ENCODE measurements around the gene PKP1. TPM values are rescaled to one million over a fixed set of nuclear protein-coding genes. Genes with fewer than 3 reads are reported as not detected.

Gene PKP1
- total RNA-seq, 1 donor from 2014 or later = not detected

GRCh38 chr1:201329801-201330200 is 46.5 kb downstream of the PKP1 start:
- no peak overlapping the region for H3K27ac Mint-ChIP-seq (ENCODE audit: unreplicated experiment)

GRCh38 chr1:201330541-201330940 is 47.2 kb downstream of the PKP1 start:
- Mint-ChIP-seq H3K27ac (ENCODE audit: unreplicated experiment) (no peak overlapping the region), H3K9me3 (ENCODE audit: unreplicated experiment) (peaks cover 6% of the 10 kb centered on the region), H3K4me3 (ENCODE audit: unreplicated experiment) (no peak overlapping the region), H3K27me3 (ENCODE audit: unreplicated experiment) (peaks cover 9% of the 10 kb centered on the region), H3K4me1 (ENCODE audit: low read depth, unreplicated experiment) (peaks cover 11% of the 10 kb centered on the region), H3K36me3 (ENCODE audit: unreplicated experiment) (peaks cover 8% of the 10 kb centered on the region)
- no peak for TF ChIP-seq CTCF (IDR thresholded peaks at IDR 0.05; ENCODE audit: partially characterized antibody, unreplicated experiment)
- DNase-seq = no peak

More at GRCh38 chr1:201329801-201330200, 46.5 kb downstream of the PKP1 start:
- Mint-ChIP-seq H3K27me3 (ENCODE audit: unreplicated experiment) (peaks cover 9% of the 10 kb centered on the region), H3K36me3 (ENCODE audit: unreplicated experiment) (peaks cover 8% of the 10 kb centered on the region), H3K4me1 (ENCODE audit: low read depth, unreplicated experiment) (peaks cover 11% of the 10 kb centered on the region), H3K4me3 (ENCODE audit: unreplicated experiment) (no peak overlapping the region), H3K9me3 (ENCODE audit: unreplicated experiment) (peaks cover 6% of the 10 kb centered on the region)
- no peak for DNase-seq
- TF ChIP-seq CTCF (IDR thresholded peaks at IDR 0.05; ENCODE audit: partially characterized antibody, unreplicated experiment) = no peak

- H3K9me3 Mint-ChIP-seq (ENCODE audit: unreplicated experiment) = peaks cover 6% of the 10 kb centered on the region
- peaks cover 9% of the 10 kb centered on the region for H3K27me3 Mint-ChIP-seq (ENCODE audit: unreplicated experiment)
- no peak overlapping the region for H3K27ac Mint-ChIP-seq (ENCODE audit: unreplicated experiment)
- peaks cover 8% of the 10 kb centered on the region for H3K36me3 Mint-ChIP-seq (ENCODE audit: unreplicated experiment)
- peaks cover 11% of the 10 kb centered on the region for H3K4me1 Mint-ChIP-seq (ENCODE audit: low read depth, unreplicated experiment)
- no peak for TF ChIP-seq CTCF (IDR thresholded peaks at IDR 0.05; ENCODE audit: partially characterized antibody, unreplicated experiment)
- DNase-seq = peak; percentile 13
- H3K4me3 Mint-ChIP-seq (ENCODE audit: unreplicated experiment) = no peak overlapping the region
These were observed 47.9 kb downstream of the PKP1 start for GRCh38 chr1:201331166-201331565.

GRCh38 chr1:201332021-201332420 is 48.7 kb downstream of the PKP1 start:
- no peak overlapping the region for H3K27ac Mint-ChIP-seq (ENCODE audit: unreplicated experiment)
- H3K36me3 Mint-ChIP-seq (ENCODE audit: unreplicated experiment) = no peaks in the 10 kb centered on the region
- peaks cover 7% of the 10 kb centered on the region for H3K27me3 Mint-ChIP-seq (ENCODE audit: unreplicated experiment)
- H3K4me3 Mint-ChIP-seq (ENCODE audit: unreplicated experiment) = no peak overlapping the region
- DNase-seq = peak; percentile 4
- H3K9me3 Mint-ChIP-seq (ENCODE audit: unreplicated experiment) = peaks cover 6% of the 10 kb centered on the region
- no peak for TF ChIP-seq CTCF (IDR thresholded peaks at IDR 0.05; ENCODE audit: partially characterized antibody, unreplicated experiment)
- peaks cover 11% of the 10 kb centered on the region for H3K4me1 Mint-ChIP-seq (ENCODE audit: low read depth, unreplicated experiment)

- no peak overlapping the region for H3K27ac Mint-ChIP-seq (ENCODE audit: unreplicated experiment)
- H3K9me3 Mint-ChIP-seq (ENCODE audit: unreplicated experiment) = peaks cover 6% of the 10 kb centered on the region
These were observed 49.5 kb downstream of the PKP1 start for GRCh38 chr1:201332616-201333335.

More at GRCh38 chr1:201332616-201333335, 49.5 kb downstream of the PKP1 start:
- TF ChIP-seq CTCF (IDR thresholded peaks at IDR 0.05; ENCODE audit: partially characterized antibody, unreplicated experiment) = no peak
- Mint-ChIP-seq H3K4me1 (ENCODE audit: low read depth, unreplicated experiment) (peaks cover 11% of the 10 kb centered on the region), H3K4me3 (ENCODE audit: unreplicated experiment) (no peak overlapping the region), H3K27me3 (ENCODE audit: unreplicated experiment) (peaks cover 8% of the 10 kb centered on the region), H3K36me3 (ENCODE audit: unreplicated experiment) (peaks cover 4% of the 10 kb centered on the region)
- peak; percentile 4 for DNase-seq

Data from glutamatergic neuron (in vitro differentiated cells).